Measurements from ENCODE around the gene DCANP1. TPM values are rescaled to one million over a fixed set of nuclear protein-coding genes. Genes with fewer than 3 reads are reported as not detected.

Gene DCANP1
- total and polyA plus RNA-seq, 2 donors (not counting 1 experiment from before 2014, with no cell fraction given), result not detected

DNA sequence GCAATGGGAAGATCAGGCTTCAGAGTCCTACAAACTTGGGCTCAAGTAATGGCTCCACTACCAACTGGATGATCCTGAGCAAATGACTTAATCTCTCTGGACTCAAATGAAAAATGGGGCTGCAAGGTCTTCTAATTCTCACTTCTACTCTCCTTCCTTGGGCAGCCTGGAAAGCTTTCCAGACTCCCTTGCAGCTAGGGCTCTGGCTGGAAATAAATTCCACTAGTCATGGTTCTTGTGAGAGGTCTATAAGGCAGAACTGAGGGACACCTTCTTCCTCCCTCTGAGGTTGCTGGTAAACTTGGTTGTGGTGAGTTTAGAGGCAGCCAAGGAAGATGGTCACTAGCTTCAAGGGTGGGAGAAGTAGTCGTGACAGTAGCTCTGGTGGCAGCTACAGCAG is 18.6 kb downstream of the DCANP1 start:
- Histone ChIP-seq H3K4me3 (ENCODE audit: control extremely low read depth in 1 of 5, extremely low read depth in 1 of 5, insufficient read depth in 1 of 5, low read depth in 2 of 5, low read length in 4 of 5) (no peak overlapping the region), H3K9me3 (ENCODE audit: control extremely low read depth in 1 of 3, control insufficient read depth in 2 of 3, insufficient read depth in 1 of 3, low read length in 2 of 3) (peaks cover 0 to 9% (median 0%) of the 10 kb centered on the region in 3 donors), H3K79me2 (ENCODE audit: control insufficient read depth, insufficient read depth, low read length) (no peaks in the 10 kb centered on the region), H3K27me3 (replicated peaks in 1 of 4; ENCODE audit: control extremely low read depth in 1 of 4, control insufficient read depth in 3 of 4, insufficient read depth in 4 of 4, low read length in 3 of 4) (no peaks in the 10 kb centered on the region), H2AFZ (ENCODE audit: insufficient read depth, low read depth, low read length, poor library complexity, severe bottlenecking) (no peak overlapping the region), H3K36me3 (replicated peaks in 1 of 2; ENCODE audit: control extremely low read depth in 1 of 2, control insufficient read depth in 1 of 2, extremely low read depth in 1 of 2, insufficient read depth in 2 of 2, low read length in 1 of 2) (no peaks in the 10 kb centered on the region), H3K4me2 (replicated peaks; ENCODE audit: low read depth, low read length, poor library complexity, severe bottlenecking) (no peak overlapping the region), H3K27ac (ENCODE audit: low read length in 2 of 2) (no peak overlapping the region), H3K4me1 (ENCODE audit: control insufficient read depth in 2 of 2, insufficient read depth in 2 of 2, low read length in 2 of 2) (no peaks in the 10 kb centered on the region), H4K20me1 (ENCODE audit: control insufficient read depth, insufficient read depth, low read length, poor library complexity, severe bottlenecking) (no peaks in the 10 kb centered on the region), H3K9ac (ENCODE audit: low read length) (no peak overlapping the region)
- Mint-ChIP-seq H3K27ac (no peak overlapping the region), H3K4me3 (no peak overlapping the region), H3K4me1 (no peaks in the 10 kb centered on the region), H3K27me3 (peaks cover 29% of the 10 kb centered on the region), H3K9me3 (ENCODE audit: insufficient read depth) (peaks cover 6% of the 10 kb centered on the region)
- ChIA-PET CTCF (interaction anchor here (1.4 kb wide), 1 partner anchor 27 kb away, joined by 3 read pairs; no protein-coding TSS in a partner anchor), POLR2A (no interaction called here)
- no peak for TF ChIP-seq EZH2 (IDR thresholded peaks at IDR 0.05; ENCODE audit: borderline replicate concordance, insufficient read depth, low read depth, low read length, poor library complexity, severe bottlenecking)
- TF ChIP-seq, protein P1, sequence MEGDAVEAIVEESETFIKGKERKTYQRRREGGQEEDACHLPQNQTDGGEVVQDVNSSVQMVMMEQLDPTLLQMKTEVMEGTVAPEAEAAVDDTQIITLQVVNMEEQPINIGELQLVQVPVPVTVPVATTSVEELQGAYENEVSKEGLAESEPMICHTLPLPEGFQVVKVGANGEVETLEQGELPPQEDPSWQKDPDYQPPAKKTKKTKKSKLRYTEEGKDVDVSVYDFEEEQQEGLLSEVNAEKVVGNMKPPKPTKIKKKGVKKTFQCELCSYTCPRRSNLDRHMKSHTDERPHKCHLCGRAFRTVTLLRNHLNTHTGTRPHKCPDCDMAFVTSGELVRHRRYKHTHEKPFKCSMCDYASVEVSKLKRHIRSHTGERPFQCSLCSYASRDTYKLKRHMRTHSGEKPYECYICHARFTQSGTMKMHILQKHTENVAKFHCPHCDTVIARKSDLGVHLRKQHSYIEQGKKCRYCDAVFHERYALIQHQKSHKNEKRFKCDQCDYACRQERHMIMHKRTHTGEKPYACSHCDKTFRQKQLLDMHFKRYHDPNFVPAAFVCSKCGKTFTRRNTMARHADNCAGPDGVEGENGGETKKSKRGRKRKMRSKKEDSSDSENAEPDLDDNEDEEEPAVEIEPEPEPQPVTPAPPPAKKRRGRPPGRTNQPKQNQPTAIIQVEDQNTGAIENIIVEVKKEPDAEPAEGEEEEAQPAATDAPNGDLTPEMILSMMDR (IDR thresholded peaks at IDR 0.05), result no peak
- ATAC-seq (ENCODE audit: low read depth), result no peak
- WGBS (ENCODE audit: insufficient coverage), result 83% methylated on average over 1 of the region's 1 CpG
- intact Hi-C loops (cut with micrococcal nuclease), result no loop called here
- no peak for DNase-seq

DNA sequence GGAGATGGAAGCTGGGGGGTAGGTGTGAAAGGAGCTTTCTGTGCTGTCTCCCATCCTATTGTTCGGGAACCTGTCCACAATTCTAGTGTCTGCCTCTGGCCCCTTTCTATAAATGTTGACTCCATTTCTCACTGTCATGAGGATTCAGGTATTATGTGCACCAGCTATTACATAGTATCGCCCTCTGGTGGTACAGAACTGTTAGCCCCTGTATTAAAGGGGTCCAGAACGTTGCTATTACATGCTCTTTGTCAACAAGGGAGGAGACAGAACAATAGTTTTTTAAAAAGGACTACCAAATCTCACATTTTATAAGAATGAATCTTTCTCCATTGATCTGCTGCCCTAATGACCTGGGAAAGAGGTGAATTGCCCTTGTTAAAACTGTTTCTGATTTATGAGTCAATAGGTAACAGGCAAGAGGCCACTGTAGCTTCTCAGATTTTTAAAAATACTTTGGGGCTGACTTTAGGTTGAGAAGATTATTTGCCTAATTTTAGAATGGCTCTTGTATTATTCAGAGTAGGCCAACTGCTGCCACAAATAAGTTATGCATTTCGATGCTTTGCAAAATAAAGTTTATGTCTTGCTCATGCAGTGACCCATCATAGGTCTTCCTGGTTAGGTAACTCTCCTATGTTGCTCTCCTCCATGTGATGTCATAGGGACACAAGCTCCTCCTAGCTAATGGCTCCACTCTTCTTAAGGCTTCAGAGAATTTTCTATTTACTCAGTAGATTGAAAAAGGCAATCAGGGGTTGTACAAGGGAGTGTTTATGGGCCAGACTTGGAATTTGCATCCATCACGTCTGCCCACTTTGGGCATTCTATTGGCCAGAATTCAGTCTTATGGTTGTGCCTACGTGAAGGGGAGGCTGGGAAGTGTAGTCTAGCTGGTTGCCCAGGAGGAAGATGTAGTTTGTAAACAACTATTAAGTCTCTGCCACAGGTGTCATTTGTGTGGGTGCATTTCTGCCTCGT is 20.8 kb downstream of the DCANP1 start:
- H3K27me3 Mint-ChIP-seq, result peaks cover 38% of the 10 kb centered on the region
- no peaks in the 10 kb centered on the region for H3K27me3 ChIP-seq (replicated peaks in 1 of 4; ENCODE audit: control extremely low read depth in 1 of 4, control insufficient read depth in 3 of 4, insufficient read depth in 4 of 4, low read length in 3 of 4)
- no peak overlapping the region for H3K4me3 Mint-ChIP-seq
- no peaks in the 10 kb centered on the region for H3K4me1 Mint-ChIP-seq
- peak overlapping the region; percentile 24 for H2AFZ ChIP-seq (ENCODE audit: insufficient read depth, low read depth, low read length, poor library complexity, severe bottlenecking)
- H3K79me2 ChIP-seq (ENCODE audit: control insufficient read depth, insufficient read depth, low read length), result no peaks in the 10 kb centered on the region
- WGBS (ENCODE audit: insufficient coverage), result 90% methylated on average over 3 of the region's 7 CpGs
- peak; percentile 43 for ATAC-seq (ENCODE audit: low read depth)
- H3K4me1 ChIP-seq (ENCODE audit: control insufficient read depth in 2 of 2, insufficient read depth in 2 of 2, low read length in 2 of 2), result no peaks in the 10 kb centered on the region
- H3K4me3 ChIP-seq (ENCODE audit: control extremely low read depth in 1 of 5, extremely low read depth in 1 of 5, insufficient read depth in 1 of 5, low read depth in 2 of 5, low read length in 4 of 5), result no peak overlapping the region
- H3K27ac Mint-ChIP-seq, result no peak overlapping the region
- peaks cover 0 to 9% (median 0%) of the 10 kb centered on the region in 3 donors for H3K9me3 ChIP-seq (ENCODE audit: control extremely low read depth in 1 of 3, control insufficient read depth in 2 of 3, insufficient read depth in 1 of 3, low read length in 2 of 3)
- ChIA-PET POLR2A (no interaction called here), CTCF (interaction anchor here (0.6 to 1.7 kb wide), 10 partner anchors 8 to 234 kb away, joined by 3 to 6 read pairs (median 3); no protein-coding TSS in a partner anchor)
- peaks cover 6% of the 10 kb centered on the region for H3K9me3 Mint-ChIP-seq (ENCODE audit: insufficient read depth)
- no peaks in the 10 kb centered on the region for H3K36me3 ChIP-seq (replicated peaks in 1 of 2; ENCODE audit: control extremely low read depth in 1 of 2, control insufficient read depth in 1 of 2, extremely low read depth in 1 of 2, insufficient read depth in 2 of 2, low read length in 1 of 2)
- no peak overlapping the region for H3K9ac ChIP-seq (ENCODE audit: low read length)
- no peak for TF ChIP-seq EZH2 (IDR thresholded peaks at IDR 0.05; ENCODE audit: borderline replicate concordance, insufficient read depth, low read depth, low read length, poor library complexity, severe bottlenecking)
- TF ChIP-seq, protein P1 (IDR thresholded peaks at IDR 0.05), result peak; percentile 74
- DNase-seq, result peak; percentile 59
- intact Hi-C loops (cut with micrococcal nuclease), result no loop called here
- H4K20me1 ChIP-seq (ENCODE audit: control insufficient read depth, insufficient read depth, low read length, poor library complexity, severe bottlenecking), result no peaks in the 10 kb centered on the region
- no peak overlapping the region for H3K27ac ChIP-seq (ENCODE audit: low read length in 2 of 2)
- no peak overlapping the region for H3K4me2 ChIP-seq (replicated peaks; ENCODE audit: low read depth, low read length, poor library complexity, severe bottlenecking)

Data from B cell (primary cell).